ENCODE data around the gene PTPRK.
"Not testable (repeated sequence)": the region's sequence is repeated elsewhere in the genome, so short reads cannot be mapped to it uniquely, and the experiment has no call there.

Gene PTPRK

GRCh38 chr6:128463942-128464341 is 56.5 kb downstream of the PTPRK start:
- Histone ChIP-seq H3K4me3 (ENCODE audit: low read depth in 1 of 2, low read length in 2 of 2) (no peak overlapping the region), H3K27ac (ENCODE audit: low read depth, low read length) (no peak overlapping the region), H3K4me1 (ENCODE audit: insufficient read depth, low read length) (peaks cover 5% of the 10 kb centered on the region), H3K27me3 (ENCODE audit: control insufficient read depth in 1 of 2, insufficient read depth in 2 of 2, low read length in 2 of 2) (no peaks in the 10 kb centered on the region), H3K9me3 (ENCODE audit: low read length) (no peaks in the 10 kb centered on the region), H3K9ac (ENCODE audit: low read length) (no peak overlapping the region), H3K36me3 (ENCODE audit: insufficient read depth, low read length) (no peaks in the 10 kb centered on the region)

- no peak overlapping the region for H3K4me3 ChIP-seq (ENCODE audit: low read depth in 1 of 2, low read length in 2 of 2)
- H3K27ac ChIP-seq (ENCODE audit: low read depth, low read length), result no peak overlapping the region
- H3K4me1 ChIP-seq (ENCODE audit: insufficient read depth, low read length), result peaks cover 5% of the 10 kb centered on the region
- H3K36me3 ChIP-seq (ENCODE audit: insufficient read depth, low read length), result no peaks in the 10 kb centered on the region
- no peak overlapping the region for H3K9ac ChIP-seq (ENCODE audit: low read length)
- H3K9me3 ChIP-seq (ENCODE audit: low read length), result no peaks in the 10 kb centered on the region
- no peaks in the 10 kb centered on the region for H3K27me3 ChIP-seq (ENCODE audit: control insufficient read depth in 1 of 2, insufficient read depth in 2 of 2, low read length in 2 of 2)
These were observed 58.9 kb downstream of the PTPRK start for GRCh38 chr6:128461501-128461900.

- Histone ChIP-seq H3K9me3 (ENCODE audit: low read length) (no peaks in the 10 kb centered on the region), H3K4me3 (ENCODE audit: low read depth in 1 of 2, low read length in 2 of 2) (no peak overlapping the region), H3K9ac (ENCODE audit: low read length) (no peak overlapping the region), H3K4me1 (ENCODE audit: insufficient read depth, low read length) (no peaks in the 10 kb centered on the region), H3K36me3 (ENCODE audit: insufficient read depth, low read length) (no peaks in the 10 kb centered on the region), H3K27ac (ENCODE audit: low read depth, low read length) (no peak overlapping the region), H3K27me3 (ENCODE audit: control insufficient read depth in 1 of 2, insufficient read depth in 2 of 2, low read length in 2 of 2) (no peaks in the 10 kb centered on the region)
These were observed 63.7 kb downstream of the PTPRK start for GRCh38 chr6:128456510-128457230.

GRCh38 chr6:128455959-128456358 is 64.4 kb downstream of the PTPRK start:
- Histone ChIP-seq H3K4me1 (ENCODE audit: insufficient read depth, low read length) (no peaks in the 10 kb centered on the region), H3K9me3 (ENCODE audit: low read length) (no peaks in the 10 kb centered on the region), H3K9ac (ENCODE audit: low read length) (no peak overlapping the region), H3K27me3 (ENCODE audit: control insufficient read depth in 1 of 2, insufficient read depth in 2 of 2, low read length in 2 of 2) (no peaks in the 10 kb centered on the region), H3K27ac (ENCODE audit: low read depth, low read length) (no peak overlapping the region), H3K36me3 (ENCODE audit: insufficient read depth, low read length) (no peaks in the 10 kb centered on the region), H3K4me3 (ENCODE audit: low read depth in 1 of 2, low read length in 2 of 2) (no peak overlapping the region)

GRCh38 chr6:128452713-128453112 is 67.7 kb downstream of the PTPRK start:
- no peak overlapping the region for H3K9ac ChIP-seq (ENCODE audit: low read length)
- H3K27ac ChIP-seq (ENCODE audit: low read depth, low read length), result no peak overlapping the region
- H3K4me1 ChIP-seq (ENCODE audit: insufficient read depth, low read length), result no peaks in the 10 kb centered on the region
- no peaks in the 10 kb centered on the region for H3K36me3 ChIP-seq (ENCODE audit: insufficient read depth, low read length)
- H3K9me3 ChIP-seq (ENCODE audit: low read length), result no peaks in the 10 kb centered on the region
- no peak overlapping the region for H3K4me3 ChIP-seq (ENCODE audit: low read depth in 1 of 2, low read length in 2 of 2)
- no peaks in the 10 kb centered on the region for H3K27me3 ChIP-seq (ENCODE audit: control insufficient read depth in 1 of 2, insufficient read depth in 2 of 2, low read length in 2 of 2)

GRCh38 chr6:128446497-128446896 is 73.9 kb downstream of the PTPRK start:
- Histone ChIP-seq H3K36me3 (ENCODE audit: insufficient read depth, low read length) (no peaks in the 10 kb centered on the region), H3K27ac (ENCODE audit: low read depth, low read length) (no peak overlapping the region), H3K27me3 (ENCODE audit: control insufficient read depth in 1 of 2, insufficient read depth in 2 of 2, low read length in 2 of 2) (no peaks in the 10 kb centered on the region)

GRCh38 chr6:128443553-128443952 is 76.8 kb downstream of the PTPRK start:
- H3K4me1 ChIP-seq (ENCODE audit: insufficient read depth, low read length), result peaks cover 1% of the 10 kb centered on the region
- H3K27ac ChIP-seq (ENCODE audit: low read depth, low read length), result no peak overlapping the region
- H3K36me3 ChIP-seq (ENCODE audit: insufficient read depth, low read length), result no peaks in the 10 kb centered on the region
- H3K9ac ChIP-seq (ENCODE audit: low read length), result no peak overlapping the region
- no peaks in the 10 kb centered on the region for H3K27me3 ChIP-seq (ENCODE audit: control insufficient read depth in 1 of 2, insufficient read depth in 2 of 2, low read length in 2 of 2)
- H3K4me3 ChIP-seq (ENCODE audit: low read depth in 1 of 2, low read length in 2 of 2), result no peak overlapping the region
- no peaks in the 10 kb centered on the region for H3K9me3 ChIP-seq (ENCODE audit: low read length)

More at GRCh38 chr6:128446497-128446896, 73.9 kb downstream of the PTPRK start:
- no peak overlapping the region for H3K9ac ChIP-seq (ENCODE audit: low read length)
- H3K4me1 ChIP-seq (ENCODE audit: insufficient read depth, low read length), result no peaks in the 10 kb centered on the region
- no peak overlapping the region for H3K4me3 ChIP-seq (ENCODE audit: low read depth in 1 of 2, low read length in 2 of 2)
- H3K9me3 ChIP-seq (ENCODE audit: low read length), result no peaks in the 10 kb centered on the region

- H3K27ac ChIP-seq (ENCODE audit: low read depth, low read length), result no peak overlapping the region
- no peaks in the 10 kb centered on the region for H3K36me3 ChIP-seq (ENCODE audit: insufficient read depth, low read length)
- peaks cover 8% of the 10 kb centered on the region for H3K4me1 ChIP-seq (ENCODE audit: insufficient read depth, low read length)
- no peaks in the 10 kb centered on the region for H3K27me3 ChIP-seq (ENCODE audit: control insufficient read depth in 1 of 2, insufficient read depth in 2 of 2, low read length in 2 of 2)
- H3K9ac ChIP-seq (ENCODE audit: low read length), result no peak overlapping the region
- no peaks in the 10 kb centered on the region for H3K9me3 ChIP-seq (ENCODE audit: low read length)
- H3K4me3 ChIP-seq (ENCODE audit: low read depth in 1 of 2, low read length in 2 of 2), result no peak overlapping the region
These were observed 80.8 kb downstream of the PTPRK start for GRCh38 chr6:128439627-128440026.

GRCh38 chr6:128438393-128438792 is 82.0 kb downstream of the PTPRK start:
- H3K36me3 ChIP-seq (ENCODE audit: insufficient read depth, low read length), result no peaks in the 10 kb centered on the region
- no peak overlapping the region for H3K4me3 ChIP-seq (ENCODE audit: low read depth in 1 of 2, low read length in 2 of 2)
- no peaks in the 10 kb centered on the region for H3K27me3 ChIP-seq (ENCODE audit: control insufficient read depth in 1 of 2, insufficient read depth in 2 of 2, low read length in 2 of 2)
- no peak overlapping the region for H3K27ac ChIP-seq (ENCODE audit: low read depth, low read length)
- peaks cover 8% of the 10 kb centered on the region for H3K4me1 ChIP-seq (ENCODE audit: insufficient read depth, low read length)
- no peak overlapping the region for H3K9ac ChIP-seq (ENCODE audit: low read length)
- no peaks in the 10 kb centered on the region for H3K9me3 ChIP-seq (ENCODE audit: low read length)

- no peaks in the 10 kb centered on the region for H3K9me3 ChIP-seq (ENCODE audit: low read length)
- no peak overlapping the region for H3K4me3 ChIP-seq (ENCODE audit: low read depth in 1 of 2, low read length in 2 of 2)
- H3K36me3 ChIP-seq (ENCODE audit: insufficient read depth, low read length), result no peaks in the 10 kb centered on the region
- H3K27ac ChIP-seq (ENCODE audit: low read depth, low read length), result no peak overlapping the region
- H3K9ac ChIP-seq (ENCODE audit: low read length), result no peak overlapping the region
- no peaks in the 10 kb centered on the region for H3K27me3 ChIP-seq (ENCODE audit: control insufficient read depth in 1 of 2, insufficient read depth in 2 of 2, low read length in 2 of 2)
- peaks cover 8% of the 10 kb centered on the region for H3K4me1 ChIP-seq (ENCODE audit: insufficient read depth, low read length)
These were observed 82.7 kb downstream of the PTPRK start for GRCh38 chr6:128437685-128438084.

GRCh38 chr6:128434752-128435151 is 85.6 kb downstream of the PTPRK start:
- not testable (repeated sequence) for H3K27me3 ChIP-seq (ENCODE audit: control insufficient read depth in 1 of 2, insufficient read depth in 2 of 2, low read length in 2 of 2); H3K9ac ChIP-seq (ENCODE audit: low read length); H3K9me3 ChIP-seq (ENCODE audit: low read length); H3K4me3 ChIP-seq (ENCODE audit: low read depth in 1 of 2, low read length in 2 of 2); H3K36me3 ChIP-seq (ENCODE audit: insufficient read depth, low read length); H3K27ac ChIP-seq (ENCODE audit: low read depth, low read length); H3K4me1 ChIP-seq (ENCODE audit: insufficient read depth, low read length)

- no peak overlapping the region for H3K9ac ChIP-seq (ENCODE audit: low read length)
- H3K9me3 ChIP-seq (ENCODE audit: low read length), result no peaks in the 10 kb centered on the region
- no peaks in the 10 kb centered on the region for H3K27me3 ChIP-seq (ENCODE audit: control insufficient read depth in 1 of 2, insufficient read depth in 2 of 2, low read length in 2 of 2)
- no peaks in the 10 kb centered on the region for H3K36me3 ChIP-seq (ENCODE audit: insufficient read depth, low read length)
- H3K4me3 ChIP-seq (ENCODE audit: low read depth in 1 of 2, low read length in 2 of 2), result no peak overlapping the region
- H3K27ac ChIP-seq (ENCODE audit: low read depth, low read length), result no peak overlapping the region
- no peaks in the 10 kb centered on the region for H3K4me1 ChIP-seq (ENCODE audit: insufficient read depth, low read length)
These were observed 88.0 kb downstream of the PTPRK start for GRCh38 chr6:128432394-128432793.
